Suprapubic skin (tissue), 3 donors: Measurements from ENCODE around the gene MCM5.

Experiments used
- CTCF ChIP-seq, 2 donors: fragments of 200-600 bp in 1 of 2; fragments of 450-650 bp in 1 of 2; sonication (generic) in 1 of 2; IDR thresholded peaks; one replicate each; pipeline ENCODE4 v1.5.1; 2016 to 2019; ENCODE audit warnings: antibody characterized with exemption in 2 of 2, mild to moderate bottlenecking in 1 of 2, moderate library complexity in 1 of 2
- EP300 ChIP-seq: sonication (generic); formaldehyde crosslinking; IDR thresholded peaks from one replicate; pipeline ENCODE4 v1.6.1; 2017; ENCODE audit warnings: antibody characterized with exemption
- POLR2A ChIP-seq, 2 donors: fragments of 450-650 bp; IDR thresholded peaks; one replicate each; pipeline ENCODE4 v1.6.1; 2017; ENCODE audit warnings: antibody characterized with exemption in 2 of 2, mild to moderate bottlenecking in 2 of 2, moderate library complexity in 2 of 2

GRCh38 chr22:35473971-35474370 lies 74.0 kb downstream of the MCM5 start:
- TF ChIP-seq CTCF (IDR thresholded peaks at IDR 0.05) (no peak), POLR2A (IDR thresholded peaks at IDR 0.05) (no peak), EP300 (no peak)
